Coronary artery (tissue), 2 donors: ENCODE measurements around the gene AFF4.

ENCODE experiments used
- DNase-seq: peaks from one replicate; pipeline ENCODE4 v3.0.0-alpha.2; 2017; ENCODE audit warnings: low spot score
- H3K27ac ChIP-seq, 2 donors: fragments of 200-600 bp; sonication (generic); one replicate each; pipeline ENCODE4 v1.5.1; 2016 to 2019
- H3K4me3 ChIP-seq: fragments of 200-600 bp; sonication (generic); 2 replicates; pipeline ENCODE4 v1.5.1; 2016; ENCODE audit warnings: mild to moderate bottlenecking, moderate library complexity
- CTCF ChIP-seq: fragments of 200-600 bp; sonication (generic); IDR thresholded peaks from one replicate; pipeline ENCODE4 v1.5.1; 2019; ENCODE audit warnings: antibody characterized with exemption

Gene AFF4

DNA sequence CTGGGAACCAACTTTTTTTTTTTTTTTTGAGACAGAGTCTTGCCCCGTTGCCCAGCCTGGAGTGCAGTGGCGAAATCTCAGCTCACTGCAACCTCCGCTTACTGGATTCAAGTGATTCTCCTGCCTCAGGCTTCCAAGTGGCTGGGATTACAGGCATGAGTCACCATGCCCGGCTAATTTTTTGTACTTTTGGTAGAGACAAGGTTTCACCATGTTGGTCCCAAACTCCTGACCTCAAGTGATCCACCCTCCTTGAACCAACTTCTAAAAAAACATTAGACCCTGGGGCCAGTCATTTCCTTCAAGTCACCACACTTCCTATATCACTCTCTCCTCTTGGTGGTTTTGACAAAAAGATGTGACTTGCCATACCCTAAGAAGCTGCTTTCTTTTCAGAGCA lies 122.1 kb downstream of the AFF4 start:
- Histone ChIP-seq H3K27ac (no peak overlapping the region), H3K4me3 (no peak overlapping the region)
- DNase-seq = no peak
- no peak for TF ChIP-seq CTCF

GRCh38 chr5:132840896-132841295 lies 122.5 kb downstream of the AFF4 start:
- TF ChIP-seq CTCF = no peak
- no peak overlapping the region for H3K4me3 ChIP-seq
- no peak for DNase-seq
- peak overlapping the region in 1 of 2 donors; percentile 51 for H3K27ac ChIP-seq

DNA sequence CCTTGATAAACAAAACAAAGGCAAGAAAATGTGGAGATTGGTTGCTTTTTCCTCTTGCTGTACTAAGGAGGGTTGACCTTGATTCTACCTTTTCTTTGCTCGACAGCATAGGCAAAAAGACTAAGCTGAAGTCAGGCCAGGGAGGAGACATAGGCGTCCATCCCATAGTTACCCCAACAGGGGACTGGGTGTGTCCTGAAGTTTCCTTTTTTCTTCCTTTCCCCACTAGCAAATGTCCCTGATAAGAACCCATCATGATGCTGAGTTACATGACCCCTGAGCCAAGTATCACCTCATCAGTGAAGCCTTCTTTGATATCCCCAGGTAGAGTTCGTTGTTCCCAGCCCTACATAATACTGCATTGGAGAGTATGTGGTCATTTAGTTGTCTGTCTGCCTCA lies 123.1 kb downstream of the AFF4 start:
- Histone ChIP-seq H3K27ac (peak overlapping the region in 1 of 2 donors; percentile 51), H3K4me3 (no peak overlapping the region)
- DNase-seq = no peak
- no peak for TF ChIP-seq CTCF

- Histone ChIP-seq H3K4me3 (no peak overlapping the region), H3K27ac (peak overlapping the region in 1 of 2 donors; percentile 51)
- no peak for TF ChIP-seq CTCF
- no peak for DNase-seq
Observed at GRCh38 chr5:132839426-132840301, 123.8 kb downstream of the AFF4 start.

- DNase-seq = no peak
- H3K4me3 ChIP-seq = no peak overlapping the region
- TF ChIP-seq CTCF = no peak
- H3K27ac ChIP-seq = peak overlapping the region in 1 of 2 donors; percentile 51
Observed at GRCh38 chr5:132838516-132839282, 124.7 kb downstream of the AFF4 start.

- no peak overlapping the region for H3K4me3 ChIP-seq
- no peak for TF ChIP-seq CTCF
- H3K27ac ChIP-seq = no peak overlapping the region
- DNase-seq = no peak
Observed at GRCh38 chr5:132837868-132838267, 125.6 kb downstream of the AFF4 start.
